Right lobe of liver (tissue), 4 donors: Measurements from ENCODE around the gene PDK2.

Source experiments
- POLR2A ChIP-seq: fragments of 450-650 bp; IDR thresholded peaks from one replicate; pipeline ENCODE4 v1.6.1; 2017; ENCODE audit warnings: antibody characterized with exemption, mild to moderate bottlenecking
- TF ChIP-seq, protein P1 (sequence below), 4 donors: fragments of 200-600 bp in 3 of 4; fragments of 450-650 bp in 1 of 4; IDR thresholded peaks; one replicate each; pipeline versions ENCODE4 v1.5.1 to v1.8.0; 2016 to 2022; ENCODE audit warnings: antibody characterized with exemption in 4 of 4, mild to moderate bottlenecking in 2 of 4
- donor health status: DM: no; HTN: no; CAD: no.
- donor health status: DM: no; HTN: no; CAD: no.
- donor health status: DM: no; HTN: yes; CAD: no.

GRCh38 chr17:50046179-50046578, 49.0 kb upstream of the PDK2 start:
- TF ChIP-seq, protein P1, sequence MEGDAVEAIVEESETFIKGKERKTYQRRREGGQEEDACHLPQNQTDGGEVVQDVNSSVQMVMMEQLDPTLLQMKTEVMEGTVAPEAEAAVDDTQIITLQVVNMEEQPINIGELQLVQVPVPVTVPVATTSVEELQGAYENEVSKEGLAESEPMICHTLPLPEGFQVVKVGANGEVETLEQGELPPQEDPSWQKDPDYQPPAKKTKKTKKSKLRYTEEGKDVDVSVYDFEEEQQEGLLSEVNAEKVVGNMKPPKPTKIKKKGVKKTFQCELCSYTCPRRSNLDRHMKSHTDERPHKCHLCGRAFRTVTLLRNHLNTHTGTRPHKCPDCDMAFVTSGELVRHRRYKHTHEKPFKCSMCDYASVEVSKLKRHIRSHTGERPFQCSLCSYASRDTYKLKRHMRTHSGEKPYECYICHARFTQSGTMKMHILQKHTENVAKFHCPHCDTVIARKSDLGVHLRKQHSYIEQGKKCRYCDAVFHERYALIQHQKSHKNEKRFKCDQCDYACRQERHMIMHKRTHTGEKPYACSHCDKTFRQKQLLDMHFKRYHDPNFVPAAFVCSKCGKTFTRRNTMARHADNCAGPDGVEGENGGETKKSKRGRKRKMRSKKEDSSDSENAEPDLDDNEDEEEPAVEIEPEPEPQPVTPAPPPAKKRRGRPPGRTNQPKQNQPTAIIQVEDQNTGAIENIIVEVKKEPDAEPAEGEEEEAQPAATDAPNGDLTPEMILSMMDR (IDR thresholded peaks at IDR 0.05): no peak
- TF ChIP-seq POLR2A: no peak
